Caco-2 (cell line): ENCODE measurements around the gene ANKRD40. TPM values are rescaled to one million over a fixed set of nuclear protein-coding genes. Genes with fewer than 3 reads are reported as not detected.
A peak's percentile ranks its signal among the peaks of the same experiment; 100 is the strongest.
"Not testable (repeated sequence)": the region's sequence is repeated elsewhere in the genome, so short reads cannot be mapped to it uniquely, and the experiment has no call there.

Experiments
- BruUV-seq: library from RNA; stranded (reverse); fragments of 400-500 nt; replicated peaks from 2 replicates; lab custom pipeline; 2021; lab: Mats Ljungman, UMichigan
- CTCF ChIA-PET: fragments of 300-600 bp; sonication (Branson Sonifier 250); formaldehyde crosslinking; loops from one replicate; lab custom pipeline; 2022; ENCODE audit warnings: antibody characterized with exemption; lab: Charles Lee
- POLR2A ChIA-PET: fragments of 300-600 bp; sonication (Branson Sonifier 250); formaldehyde crosslinking; loops from one replicate; lab custom pipeline; 2022; ENCODE audit warnings: antibody characterized with exemption; lab: Charles Lee
- DNase-seq, 2 experiments: peaks; one replicate each; pipeline versions ENCODE4 v3.0.0 to v3.0.0-alpha.2; 2020 to 2022
- H3K27me3 ChIP-seq: replicated peaks from 2 replicates; pipeline ENCODE4 v1.6.0; 2011; ENCODE audit warnings: low read length; ENCODE audit not compliant: control insufficient read depth, insufficient read depth
- H3K36me3 ChIP-seq: 2 replicates; pipeline ENCODE4 v1.5.1; 2011; ENCODE audit warnings: low read length; ENCODE audit not compliant: control insufficient read depth, insufficient read depth
- H3K4me1 ChIP-seq: fragments of 250-450 bp; sonication (Bioruptor Pico); 2 replicates; pipeline ENCODE4 v1.5.1; 2020; ENCODE audit warnings: mild to moderate bottlenecking
- H3K4me3 ChIP-seq: 2 replicates; pipeline ENCODE4 v1.5.1; 2011; ENCODE audit warnings: low read depth, mild to moderate bottlenecking, control low read depth, low read length
- H3K9me3 ChIP-seq: fragments of 250-450 bp; sonication (Bioruptor Pico); 2 replicates; pipeline ENCODE4 v1.5.1; 2020; ENCODE audit warnings: mild to moderate bottlenecking, moderate library complexity
- H3K27ac Mint-ChIP-seq: one replicate; pipeline ENCODE4 v1.8.0; 2022; ENCODE audit warnings: mixed read lengths; ENCODE audit not compliant: unreplicated experiment
- H3K27me3 Mint-ChIP-seq: one replicate; pipeline ENCODE4 v1.8.0; 2022; ENCODE audit warnings: mixed read lengths; ENCODE audit not compliant: insufficient read depth, unreplicated experiment
- H3K36me3 Mint-ChIP-seq: one replicate; pipeline ENCODE4 v1.8.0; 2022; ENCODE audit warnings: mild to moderate bottlenecking, mixed read lengths; ENCODE audit not compliant: insufficient read depth, unreplicated experiment
- H3K4me1 Mint-ChIP-seq: one replicate; pipeline ENCODE4 v1.8.0; 2022; ENCODE audit warnings: low read depth, mixed read lengths; ENCODE audit not compliant: unreplicated experiment
- H3K4me3 Mint-ChIP-seq: one replicate; pipeline ENCODE4 v1.8.0; 2022; ENCODE audit warnings: mild to moderate bottlenecking, moderate library complexity, mixed read lengths; ENCODE audit not compliant: unreplicated experiment
- H3K9me3 Mint-ChIP-seq: one replicate; pipeline ENCODE4 v1.8.0; 2022; ENCODE audit warnings: mixed read lengths; ENCODE audit not compliant: unreplicated experiment
- CTCF ChIP-seq, 2 experiments: fragments of 200-600 bp in 1 of 2; IDR thresholded peaks; 1 replicate in 1 of 2; 2 replicates in 1 of 2; pipeline versions ENCODE4 v1.5.1 to v1.8.0; 2011 to 2022; ENCODE audit warnings: antibody characterized with exemption in 1 of 2, control low read depth in 1 of 2, inconsistent platforms in 1 of 2, low read depth in 1 of 2, low read length in 1 of 2, mild to moderate bottlenecking in 1 of 2, moderate library complexity in 1 of 2; ENCODE audit not compliant: insufficient read depth in 1 of 2, severe bottlenecking in 1 of 2, unreplicated experiment in 1 of 2
- intact Hi-C: fragments of 100-400 bp; cut with micrococcal nuclease; formaldehyde crosslinking; loops from one replicate; pipeline ENCODE4 v1.10.0; 2022; ENCODE audit not compliant: unreplicated experiment
- total RNA-seq: library from RNA; stranded (reverse); gene quantifications from 2 replicates; pipeline ENCODE4 v1.2.3, GENCODE V29; 2022

The ANKRD40 gene
- total RNA-seq, 1 experiment from 2014 or later, result 113 TPM

DNA sequence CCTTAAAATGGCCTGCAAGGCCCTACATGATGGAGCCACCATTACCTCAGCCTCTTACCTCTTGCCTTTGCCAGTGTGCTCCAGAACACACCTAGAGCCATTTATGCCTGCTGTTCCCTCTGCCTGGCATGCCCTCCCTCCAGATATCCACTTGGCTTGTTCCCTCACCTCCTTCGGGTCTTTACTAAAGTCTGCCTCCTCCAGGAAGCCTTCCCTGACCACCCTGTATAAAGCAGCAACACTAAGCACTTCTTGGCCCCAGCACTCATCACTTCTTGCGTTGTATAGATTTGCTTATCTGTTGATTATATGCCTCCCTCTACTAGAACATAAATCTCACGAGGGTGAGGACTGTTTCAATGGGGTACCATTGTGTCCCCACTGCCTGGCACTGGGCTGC lies 25.3 kb downstream of the ANKRD40 start:
- intact Hi-C loops, result no loop called here
- H3K4me1 Mint-ChIP-seq, result peaks cover 67% of the 10 kb centered on the region
- H3K36me3 Mint-ChIP-seq, result peaks cover 25% of the 10 kb centered on the region
- H3K27ac Mint-ChIP-seq, result peak overlapping the region; percentile 66
- no TSS peak for BruUV-seq
- peaks cover 80% of the 10 kb centered on the region for H3K4me1 ChIP-seq
- no peak overlapping the region for H3K4me3 Mint-ChIP-seq
- H3K27me3 Mint-ChIP-seq, result no peaks in the 10 kb centered on the region
- no peaks in the 10 kb centered on the region for H3K9me3 Mint-ChIP-seq
- TF ChIP-seq CTCF (IDR thresholded peaks at IDR 0.05; ENCODE audit: insufficient read depth in 1 of 2, low read depth in 1 of 2, low read length in 1 of 2, severe bottlenecking in 1 of 2, unreplicated experiment in 1 of 2), result no peak
- no peaks in the 10 kb centered on the region for H3K27me3 ChIP-seq
- H3K4me3 ChIP-seq, result no peak overlapping the region
- POLR2A ChIA-PET, result interaction anchor here (0.7 kb wide), 1 partner anchor 32 kb away, joined by 6 read pairs; no protein-coding TSS in a partner anchor
- H3K36me3 ChIP-seq, result no peaks in the 10 kb centered on the region; the same call in 1 of the 2 replicates
- DNase-seq, result no peak
- H3K9me3 ChIP-seq, result no peaks in the 10 kb centered on the region
- CTCF ChIA-PET, result interaction anchor here (0.7 to 3.6 kb wide), 4 partner anchors 12 to 52 kb away, joined by 3 to 60 read pairs (median 10); no protein-coding TSS in a partner anchor

DNA sequence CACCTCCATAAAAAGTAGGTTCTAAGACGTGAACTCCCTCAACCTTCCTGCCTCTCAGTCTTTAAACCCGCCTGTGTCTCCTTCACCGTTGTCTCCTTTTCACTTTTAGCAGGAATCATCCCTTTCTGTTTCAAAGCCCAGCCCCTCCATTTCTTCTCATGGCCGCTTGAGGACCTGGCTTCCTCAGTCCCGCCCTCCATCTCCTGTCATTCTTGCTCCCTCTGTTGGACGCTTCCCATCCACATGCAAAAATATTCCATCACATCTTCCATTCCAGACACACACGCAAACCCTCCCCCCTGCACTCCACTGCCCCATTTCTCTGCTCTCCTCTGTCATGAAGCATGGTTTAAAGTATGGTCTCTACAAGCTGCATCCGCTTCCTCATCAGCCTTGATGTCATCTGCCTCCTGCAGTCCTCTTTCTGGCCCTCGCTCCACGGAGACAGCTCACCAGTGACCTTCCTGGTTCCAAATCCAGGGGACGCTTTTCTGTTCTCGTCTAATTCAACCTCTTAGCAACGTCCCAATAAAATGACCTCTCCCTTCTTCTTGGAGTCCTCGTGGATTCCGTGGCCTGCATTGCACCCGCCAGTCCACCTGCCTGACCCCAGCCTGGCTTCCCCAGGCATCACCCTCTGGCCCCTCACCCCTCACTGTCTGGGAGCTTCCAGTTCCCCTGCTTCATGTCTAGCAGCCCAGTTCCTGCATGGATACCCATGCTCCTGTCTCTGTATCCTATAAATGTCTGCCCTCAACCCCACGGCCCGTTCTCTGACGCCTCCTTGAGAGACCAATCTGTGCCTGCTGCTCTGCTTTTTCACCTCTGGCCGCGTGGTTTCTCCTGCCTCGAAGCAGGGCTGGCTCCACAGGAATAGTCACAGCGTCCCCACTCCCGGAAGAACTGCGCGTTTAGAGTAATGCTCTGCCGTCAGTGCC lies 26.2 kb downstream of the ANKRD40 start:
- Mint-ChIP-seq H3K4me3 (peak overlapping the region; percentile 14), H3K27ac (peak overlapping the region; percentile 66), H3K9me3 (no peaks in the 10 kb centered on the region), H3K4me1 (peaks cover 58% of the 10 kb centered on the region), H3K36me3 (peaks cover 15% of the 10 kb centered on the region), H3K27me3 (no peaks in the 10 kb centered on the region)
- Histone ChIP-seq H3K4me1 (peaks cover 73% of the 10 kb centered on the region), H3K4me3 (no peak overlapping the region), H3K36me3 (no peaks in the 10 kb centered on the region; the same call in 1 of the 2 replicates), H3K9me3 (no peaks in the 10 kb centered on the region), H3K27me3 (no peaks in the 10 kb centered on the region)
- intact Hi-C loops, result loop anchor here (1.0 to 2.0 kb wide), 5 partner anchors 10 to 134 kb away; partner anchors contain the start of genes ABCC3 and SPATA20
- ChIA-PET CTCF (interaction anchor here (0.5 to 1.7 kb wide), 14 partner anchors 9 to 287 kb away, joined by 3 to 13 read pairs (median 3); no protein-coding TSS in a partner anchor), POLR2A (no interaction called here)
- peak; percentile 88 to 89 for DNase-seq
- peak; percentile 94 for TF ChIP-seq CTCF (IDR thresholded peaks at IDR 0.05; ENCODE audit: insufficient read depth in 1 of 2, low read depth in 1 of 2, low read length in 1 of 2, severe bottlenecking in 1 of 2, unreplicated experiment in 1 of 2)
- no TSS peak for BruUV-seq

- CTCF ChIA-PET, result interaction anchor here (0.6 to 2.1 kb wide), 12 partner anchors 8 to 130 kb away, joined by 3 to 13 read pairs (median 4); no protein-coding TSS in a partner anchor
- Mint-ChIP-seq H3K27ac (peak overlapping the region; percentile 66), H3K4me1 (peaks cover 49% of the 10 kb centered on the region), H3K4me3 (peak overlapping the region; percentile 14), H3K36me3 (peaks cover 11% of the 10 kb centered on the region)
- BruUV-seq, H3K9me3 ChIP-seq, H3K27me3 Mint-ChIP-seq, H3K27me3 ChIP-seq, DNase-seq, POLR2A ChIA-PET, H3K4me3 ChIP-seq, H3K36me3 ChIP-seq, H3K9me3 Mint-ChIP-seq: not testable (repeated sequence)
- intact Hi-C loops, result loop anchor here (1.0 to 2.0 kb wide), 5 partner anchors 9 to 133 kb away; partner anchors contain the start of genes ABCC3 and SPATA20
- H3K4me1 ChIP-seq, result peaks cover 65% of the 10 kb centered on the region
These were observed 27.0 kb downstream of the ANKRD40 start for GRCh38 chr17:50680543-50681262.
